T1000 (cell line): ENCODE measurements around the gene SPHKAP.
"Not testable (repeated sequence)": the region's sequence is repeated elsewhere in the genome, so short reads cannot be mapped to it uniquely, and the experiment has no call there.

Experiments used
- DNase-seq: peaks from one replicate; lab custom pipeline; 2025; ENCODE audit warnings: mixed read lengths; lab: John Stamatoyannopoulos, UW

Gene SPHKAP

GRCh38 chr2:228181098-228182019 is at the start of gene SPHKAP:
Gene SPHKAP (minus strand): TSS chr2:228181687. CDS start chr2:228181598, 89 bp downstream.
- DNase-seq, result no peak

GRCh38 chr2:228227466-228227865 is 46.0 kb upstream of the SPHKAP start:
- no peak for DNase-seq

GRCh38 chr2:228224410-228224809 is 42.9 kb upstream of the SPHKAP start:
- DNase-seq, result no peak

DNA sequence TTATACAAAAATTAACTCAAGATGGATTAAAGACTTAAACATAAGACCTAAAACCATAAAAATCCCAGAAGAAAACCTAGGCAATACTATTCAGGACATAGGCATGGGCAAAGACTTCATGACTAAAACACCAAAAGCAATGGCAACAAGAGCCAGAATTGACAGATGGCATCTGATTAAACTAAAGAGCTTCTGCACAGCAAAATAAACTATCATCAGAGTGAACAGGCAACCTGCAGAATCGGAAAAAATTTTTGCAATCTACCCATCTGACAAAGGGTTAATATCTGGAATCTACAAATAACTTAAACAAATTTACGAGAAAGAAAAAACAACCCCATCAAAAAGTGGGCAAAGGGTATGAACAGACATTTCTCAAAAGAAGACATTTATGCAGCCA is 37.1 kb upstream of the SPHKAP start:
- DNase-seq, result not testable (repeated sequence)

GRCh38 chr2:228197504-228197903 is 16.0 kb upstream of the SPHKAP start:
- no peak for DNase-seq

DNA sequence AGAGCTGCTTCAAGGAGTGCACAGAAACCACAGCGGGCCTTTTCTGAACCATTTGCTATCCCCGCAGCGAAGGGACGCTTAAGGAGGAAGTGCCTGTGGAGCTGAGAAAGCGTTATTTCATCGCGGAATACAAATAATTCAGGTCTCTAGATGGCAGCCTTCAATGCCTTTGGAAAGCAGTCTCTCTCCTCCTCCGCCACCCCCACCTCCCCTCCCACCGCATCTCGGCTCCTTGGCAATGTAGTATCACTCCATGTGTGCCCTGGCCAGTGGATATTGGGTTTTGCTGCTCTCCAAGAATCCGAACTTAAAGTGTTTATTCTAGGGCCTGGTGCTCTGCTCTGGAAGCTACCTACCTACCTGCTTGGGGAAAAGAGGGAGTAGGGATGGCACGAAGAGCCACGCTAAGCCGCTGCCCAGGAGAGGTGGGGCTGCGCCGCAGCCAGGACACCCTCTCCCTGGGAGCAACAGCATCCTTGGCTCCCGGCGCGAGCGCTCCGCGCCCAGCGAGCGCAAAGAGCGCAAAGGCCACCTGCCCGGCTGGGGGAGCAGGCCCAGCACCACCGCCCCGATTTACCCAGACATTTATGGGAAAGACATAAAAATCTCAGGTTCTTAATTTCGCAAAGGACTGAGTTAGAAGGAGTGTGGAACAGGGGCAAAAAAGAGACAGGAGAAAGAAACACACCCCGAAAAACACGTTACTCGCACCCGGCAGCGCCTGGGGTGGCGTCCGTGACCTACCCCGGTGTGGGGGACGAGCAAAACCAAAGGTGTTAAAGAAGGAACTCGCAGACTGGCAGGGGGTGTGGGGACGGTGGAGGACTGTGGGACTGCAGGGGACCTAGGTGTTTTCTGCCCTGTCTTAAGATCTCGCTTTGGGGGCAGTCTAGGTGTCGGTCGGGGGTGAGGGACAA is 1.0 kb downstream of the SPHKAP start:
- DNase-seq, result no peak

- DNase-seq, result no peak
Observed at GRCh38 chr2:228167290-228167689, 14.2 kb downstream of the SPHKAP start.

GRCh38 chr2:228164718-228165117 is 16.8 kb downstream of the SPHKAP start:
- no peak for DNase-seq

- no peak for DNase-seq
Observed at GRCh38 chr2:228157841-228158240, 23.6 kb downstream of the SPHKAP start.

- DNase-seq, result no peak
Observed at GRCh38 chr2:228144961-228145360, 36.5 kb downstream of the SPHKAP start.

DNA sequence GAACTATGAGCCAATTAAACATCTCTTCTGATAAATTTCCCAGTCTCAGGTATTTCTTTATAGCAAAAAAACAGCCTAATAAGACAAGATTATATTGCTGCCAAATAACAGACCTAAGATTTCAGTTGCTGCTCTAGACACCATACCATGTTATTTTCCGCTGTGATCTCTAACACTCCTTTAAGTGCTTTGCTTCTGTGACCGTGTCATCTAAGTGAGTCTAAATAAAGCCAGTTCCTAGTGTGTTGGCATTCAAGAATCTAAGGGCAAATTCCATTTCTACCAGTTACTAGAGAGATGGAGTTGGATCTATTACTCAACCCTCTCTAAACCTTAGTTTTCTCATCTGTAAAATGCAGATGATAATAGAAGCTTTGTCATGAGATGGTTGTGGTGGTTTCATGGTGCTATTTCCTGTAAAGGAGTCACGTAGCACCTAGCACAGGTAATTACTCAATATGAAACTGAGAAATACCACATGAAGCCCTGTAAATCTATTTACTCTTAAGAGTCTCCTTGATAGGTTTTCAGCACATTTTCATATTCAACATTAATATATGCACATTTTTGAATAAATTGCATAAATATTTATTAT is 40.5 kb downstream of the SPHKAP start:
- DNase-seq, result no peak

GRCh38 chr2:228136027-228136426 is 45.5 kb downstream of the SPHKAP start:
- DNase-seq, result no peak

- no peak for DNase-seq
Observed at GRCh38 chr2:228135300-228135699, 46.2 kb downstream of the SPHKAP start.

GRCh38 chr2:228131833-228132232 is 49.7 kb downstream of the SPHKAP start:
- no peak for DNase-seq

DNA sequence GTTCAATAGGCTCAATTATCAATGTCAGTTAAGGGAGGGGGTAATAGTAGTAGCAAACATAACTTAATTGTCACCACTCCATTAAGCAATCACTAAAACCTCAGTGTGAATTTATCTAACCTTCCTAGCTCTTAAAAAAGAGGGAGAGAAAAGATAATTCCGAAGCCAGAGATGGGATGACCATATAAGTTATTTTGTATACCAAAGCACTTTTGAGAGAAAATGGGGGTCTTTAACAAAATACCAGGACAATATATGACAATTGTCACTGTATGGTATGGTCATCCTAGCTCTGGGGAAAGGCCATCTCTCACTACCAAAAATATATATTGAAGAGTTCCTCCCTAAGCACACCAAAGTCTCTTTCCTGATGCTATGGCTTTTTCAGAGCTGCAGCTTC is 55.1 kb downstream of the SPHKAP start:
- DNase-seq, result no peak

- DNase-seq, result no peak
Observed at GRCh38 chr2:228118940-228119339, 62.5 kb downstream of the SPHKAP start.

GRCh38 chr2:228107846-228108245 is 73.6 kb downstream of the SPHKAP start:
- no peak for DNase-seq

- no peak for DNase-seq
Observed at GRCh38 chr2:228105526-228106250, 75.8 kb downstream of the SPHKAP start.

DNA sequence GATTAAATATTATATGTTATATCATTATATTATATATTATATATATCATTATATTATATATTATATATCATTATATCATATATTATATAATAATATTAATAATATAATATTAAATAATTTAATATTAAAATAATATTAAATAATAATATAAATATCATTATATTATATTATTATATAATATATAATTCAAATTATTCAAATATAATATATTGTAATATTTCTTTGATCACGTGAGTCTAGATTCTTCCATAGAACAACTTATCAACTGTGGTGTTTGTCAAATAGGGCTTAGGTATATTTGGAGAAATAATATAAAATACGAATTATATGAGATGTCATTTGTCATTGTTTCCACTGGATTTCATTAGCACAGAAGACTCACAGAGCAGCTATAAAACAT is 77.3 kb downstream of the SPHKAP start:
- no peak for DNase-seq

DNA sequence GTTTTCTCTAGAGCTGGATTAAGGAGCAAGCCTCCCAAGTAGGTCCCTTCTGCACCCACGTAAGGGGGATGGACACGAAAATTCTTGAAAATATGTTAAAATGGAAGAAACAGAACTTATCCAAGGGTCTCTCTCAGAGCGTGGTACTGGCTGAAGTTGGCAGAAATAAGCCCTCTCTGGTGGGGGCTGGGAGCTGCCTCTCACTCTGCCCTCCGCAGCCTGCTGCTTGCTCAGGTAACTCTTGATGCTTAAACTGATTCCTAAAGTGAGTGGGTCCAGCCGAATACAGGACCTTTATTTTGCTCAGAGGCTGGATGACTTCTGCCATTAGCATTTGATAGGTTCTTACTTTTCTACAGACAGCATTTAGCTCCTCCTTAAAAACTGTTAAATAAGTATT is 78.1 kb downstream of the SPHKAP start:
- no peak for DNase-seq

DNA sequence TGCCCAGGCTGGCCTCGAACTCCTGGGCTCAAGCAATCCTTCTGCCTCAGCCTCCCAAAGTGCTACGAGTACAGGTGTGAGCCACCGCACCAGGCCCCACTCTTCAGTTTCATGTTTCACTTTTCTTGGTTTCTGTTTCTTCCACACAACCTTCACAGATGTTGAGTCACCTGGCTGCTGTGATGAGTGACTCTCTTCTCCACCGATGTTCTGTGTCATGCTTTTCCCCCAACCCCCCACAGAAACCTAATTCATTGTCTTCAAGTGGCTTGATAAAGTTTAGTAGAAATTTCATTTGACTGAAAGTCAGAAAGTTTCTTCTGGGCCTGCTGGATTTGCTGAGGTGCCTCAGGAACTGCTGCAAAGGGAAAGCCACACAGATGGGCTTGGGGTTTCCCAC is 78.5 kb downstream of the SPHKAP start:
- no peak for DNase-seq
